GM21515 (cell line): Measurements from ENCODE around the gene MYO16.
"Not testable (repeated sequence)": the region's sequence is repeated elsewhere in the genome, so short reads cannot be mapped to it uniquely, and the experiment has no call there.

ENCODE experiments used
- ATAC-seq: cut with Tn5 transposase; IDR thresholded peaks from one replicate; pipeline ENCODE4 v1.9.1; 2021; ENCODE audit not compliant: unreplicated experiment

The MYO16 gene

GRCh38 chr13:108860418-108860817 lies 231.0 kb downstream of the MYO16 start:
- ATAC-seq, result no peak

GRCh38 chr13:108877300-108877699 lies 247.9 kb downstream of the MYO16 start:
- ATAC-seq, result no peak

- no peak for ATAC-seq
Measured at GRCh38 chr13:108878732-108879131, 249.3 kb downstream of the MYO16 start.

- ATAC-seq, result no peak
Measured at GRCh38 chr13:108889324-108889984, 260.0 kb downstream of the MYO16 start.

- ATAC-seq, result peak; percentile 47
Measured at GRCh38 chr13:108895220-108895704, 265.9 kb downstream of the MYO16 start.

- ATAC-seq, result no peak
Measured at GRCh38 chr13:108897955-108898354, 268.5 kb downstream of the MYO16 start.

GRCh38 chr13:108902405-108903155 lies 273.2 kb downstream of the MYO16 start:
- no peak for ATAC-seq

GRCh38 chr13:108903613-108904012 lies 274.2 kb downstream of the MYO16 start:
- ATAC-seq, result no peak

- ATAC-seq, result no peak
Measured at GRCh38 chr13:108911807-108912206, 282.4 kb downstream of the MYO16 start.

- ATAC-seq, result not testable (repeated sequence)
Measured at GRCh38 chr13:108913731-108914130, 284.3 kb downstream of the MYO16 start.

- ATAC-seq, result no peak
Measured at GRCh38 chr13:108915095-108915633, 285.8 kb downstream of the MYO16 start.

GRCh38 chr13:108915634-108916512 lies 286.5 kb downstream of the MYO16 start:
- peak; percentile 90 for ATAC-seq

- no peak for ATAC-seq
Measured at GRCh38 chr13:108917581-108917980, 288.2 kb downstream of the MYO16 start.

- no peak for ATAC-seq
Measured at GRCh38 chr13:108919036-108919907, 289.9 kb downstream of the MYO16 start.

- no peak for ATAC-seq
Measured at GRCh38 chr13:108920137-108920536, 290.7 kb downstream of the MYO16 start.

GRCh38 chr13:108921238-108921637 lies 291.8 kb downstream of the MYO16 start:
- no peak for ATAC-seq

GRCh38 chr13:108922108-108922507 lies 292.7 kb downstream of the MYO16 start:
- ATAC-seq, result no peak

GRCh38 chr13:108923386-108924047 lies 294.1 kb downstream of the MYO16 start:
- no peak for ATAC-seq

GRCh38 chr13:108924134-108924533 lies 294.7 kb downstream of the MYO16 start:
- no peak for ATAC-seq

- no peak for ATAC-seq
Measured at GRCh38 chr13:108924541-108924940, 295.1 kb downstream of the MYO16 start.
